ENCODE results near the gene DNAJC6. TPM values are rescaled to one million over a fixed set of nuclear protein-coding genes. Genes with fewer than 3 reads are reported as not detected.

The DNAJC6 gene
- total RNA-seq, 1 experiment from 2014 or later, result 6.2 TPM

- intact Hi-C loops (cut with micrococcal nuclease; ENCODE audit: unreplicated experiment), result no loop called here
- POLR2A ChIA-PET, result no interaction called here
- no peaks in the 10 kb centered on the region for H3K9me3 ChIP-seq
- no TSS peak for BruUV-seq (replicated peaks)
- no peak overlapping the region for H3K4me3 ChIP-seq (ENCODE audit: low read depth, low read length)
- peaks cover 5% of the 10 kb centered on the region for H3K36me3 Mint-ChIP-seq (ENCODE audit: insufficient read depth, unreplicated experiment)
- no peaks in the 10 kb centered on the region for H3K4me1 ChIP-seq
- CTCF ChIA-PET, result no interaction called here
- no peaks in the 10 kb centered on the region for H3K36me3 ChIP-seq (ENCODE audit: control insufficient read depth, insufficient read depth, low read length)
- no peak for TF ChIP-seq CTCF (IDR thresholded peaks at IDR 0.05; ENCODE audit: insufficient read depth in 1 of 2, low read depth in 1 of 2, low read length in 1 of 2, severe bottlenecking in 1 of 2, unreplicated experiment in 1 of 2)
- no peak overlapping the region for H3K27ac Mint-ChIP-seq (ENCODE audit: unreplicated experiment)
- no peaks in the 10 kb centered on the region for H3K27me3 Mint-ChIP-seq (ENCODE audit: insufficient read depth, unreplicated experiment)
- H3K27me3 ChIP-seq (replicated peaks; ENCODE audit: control insufficient read depth, insufficient read depth, low read length), result no peaks in the 10 kb centered on the region
- H3K9me3 Mint-ChIP-seq (ENCODE audit: unreplicated experiment), result no peaks in the 10 kb centered on the region
- no peaks in the 10 kb centered on the region for H3K4me1 Mint-ChIP-seq (ENCODE audit: low read depth, unreplicated experiment)
- DNase-seq, result no peak
- no peak overlapping the region for H3K4me3 Mint-ChIP-seq (ENCODE audit: unreplicated experiment)
Measured at GRCh38 chr1:65392497-65392896, 83.2 kb downstream of the DNAJC6 start.

DNA sequence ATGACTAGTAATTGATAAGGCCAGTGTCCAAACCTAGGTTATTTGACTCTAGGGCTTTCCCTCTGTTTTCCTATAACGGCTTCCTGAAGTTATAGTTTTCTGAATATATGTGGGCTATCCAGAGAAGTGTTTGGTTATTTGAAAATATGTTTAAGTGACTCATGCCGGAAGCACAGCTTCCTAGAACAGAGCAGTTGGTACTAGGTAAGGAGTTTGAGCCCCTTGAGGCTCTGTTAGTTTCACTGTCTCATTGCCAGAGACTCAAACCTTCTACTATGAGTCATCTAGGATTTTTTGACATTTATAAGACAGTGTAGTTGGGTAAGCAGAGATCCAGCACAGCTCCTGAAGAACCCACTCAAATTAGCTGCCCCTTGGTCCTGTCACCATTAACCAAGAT, 84.0 kb downstream of the DNAJC6 start:
- Mint-ChIP-seq H3K9me3 (ENCODE audit: unreplicated experiment) (no peaks in the 10 kb centered on the region), H3K27me3 (ENCODE audit: insufficient read depth, unreplicated experiment) (no peaks in the 10 kb centered on the region), H3K4me1 (ENCODE audit: low read depth, unreplicated experiment) (no peaks in the 10 kb centered on the region), H3K27ac (ENCODE audit: unreplicated experiment) (no peak overlapping the region), H3K36me3 (ENCODE audit: insufficient read depth, unreplicated experiment) (peaks cover 5% of the 10 kb centered on the region), H3K4me3 (ENCODE audit: unreplicated experiment) (no peak overlapping the region)
- Histone ChIP-seq H3K36me3 (ENCODE audit: control insufficient read depth, insufficient read depth, low read length) (no peaks in the 10 kb centered on the region), H3K27me3 (replicated peaks; ENCODE audit: control insufficient read depth, insufficient read depth, low read length) (no peaks in the 10 kb centered on the region), H3K9me3 (no peaks in the 10 kb centered on the region), H3K4me3 (ENCODE audit: low read depth, low read length) (no peak overlapping the region), H3K4me1 (no peaks in the 10 kb centered on the region)
- intact Hi-C loops (cut with micrococcal nuclease; ENCODE audit: unreplicated experiment), result no loop called here
- BruUV-seq (replicated peaks), result no TSS peak
- ChIA-PET CTCF (no interaction called here), POLR2A (no interaction called here)
- TF ChIP-seq CTCF (IDR thresholded peaks at IDR 0.05; ENCODE audit: insufficient read depth in 1 of 2, low read depth in 1 of 2, low read length in 1 of 2, severe bottlenecking in 1 of 2, unreplicated experiment in 1 of 2), result no peak
- DNase-seq, result no peak

- ChIA-PET CTCF (no interaction called here), POLR2A (no interaction called here)
- no peak overlapping the region for H3K4me3 Mint-ChIP-seq (ENCODE audit: unreplicated experiment)
- no peaks in the 10 kb centered on the region for H3K4me1 ChIP-seq
- peaks cover 5% of the 10 kb centered on the region for H3K36me3 Mint-ChIP-seq (ENCODE audit: insufficient read depth, unreplicated experiment)
- H3K27ac Mint-ChIP-seq (ENCODE audit: unreplicated experiment), result no peak overlapping the region
- no peaks in the 10 kb centered on the region for H3K4me1 Mint-ChIP-seq (ENCODE audit: low read depth, unreplicated experiment)
- no peak overlapping the region for H3K4me3 ChIP-seq (ENCODE audit: low read depth, low read length)
- H3K36me3 ChIP-seq (ENCODE audit: control insufficient read depth, insufficient read depth, low read length), result no peaks in the 10 kb centered on the region
- H3K9me3 ChIP-seq, result no peaks in the 10 kb centered on the region
- intact Hi-C loops (cut with micrococcal nuclease; ENCODE audit: unreplicated experiment), result no loop called here
- H3K9me3 Mint-ChIP-seq (ENCODE audit: unreplicated experiment), result no peaks in the 10 kb centered on the region
- no peak for TF ChIP-seq CTCF (IDR thresholded peaks at IDR 0.05; ENCODE audit: insufficient read depth in 1 of 2, low read depth in 1 of 2, low read length in 1 of 2, severe bottlenecking in 1 of 2, unreplicated experiment in 1 of 2)
- no TSS peak for BruUV-seq (replicated peaks)
- no peaks in the 10 kb centered on the region for H3K27me3 Mint-ChIP-seq (ENCODE audit: insufficient read depth, unreplicated experiment)
- no peaks in the 10 kb centered on the region for H3K27me3 ChIP-seq (replicated peaks; ENCODE audit: control insufficient read depth, insufficient read depth, low read length)
- no peak for DNase-seq
Measured at GRCh38 chr1:65393928-65394327, 84.6 kb downstream of the DNAJC6 start.

Data from Caco-2 (cell line).